GM18505 (cell line): Measurements from ENCODE around the gene ATIC.

Source experiments
- ATAC-seq: cut with Tn5 transposase; IDR thresholded peaks from one replicate; pipeline ENCODE4 v1.9.1; 2021; ENCODE audit not compliant: unreplicated experiment
- POLR2A ChIP-seq: IDR thresholded peaks from 4 replicates; pipeline ENCODE4 v1.6.1; 2011; ENCODE audit warnings: borderline replicate concordance; ENCODE audit not compliant: insufficient read depth, insufficient read length; ENCODE audit errors: extremely low read depth

The ATIC gene

GRCh38 chr2:215288112-215288815, 23.6 kb upstream of the ATIC start:
- TF ChIP-seq POLR2A = no peak
- no peak for ATAC-seq

DNA sequence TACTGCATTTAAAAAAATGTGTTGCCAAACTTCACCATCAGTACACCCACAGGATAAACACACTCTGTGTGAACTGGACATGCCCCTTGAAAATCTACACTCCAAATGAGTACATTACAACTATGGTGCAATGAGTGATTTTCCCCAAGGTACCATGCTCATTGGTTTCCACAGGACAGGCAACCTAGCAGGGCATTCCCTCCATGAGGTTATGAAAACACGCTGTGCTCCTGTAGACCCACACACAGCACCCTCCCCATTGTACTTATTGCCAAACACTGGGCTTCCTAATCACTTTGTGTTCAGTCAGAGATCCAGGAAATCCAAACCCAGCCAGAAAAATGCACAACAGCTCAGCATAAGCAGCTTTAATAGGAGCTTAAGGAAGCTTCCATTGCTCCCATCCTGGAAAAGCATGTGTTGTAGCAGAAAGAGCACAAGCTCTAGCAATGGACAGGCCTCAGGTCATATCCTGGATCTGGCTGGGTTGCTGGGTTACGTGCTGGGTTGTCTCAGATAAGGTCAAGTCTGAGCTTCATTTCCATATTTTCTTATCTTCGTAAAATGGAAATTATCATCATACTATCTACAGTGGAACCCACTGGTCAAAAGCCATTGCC, 20.8 kb upstream of the ATIC start:
- no peak for TF ChIP-seq POLR2A
- no peak for ATAC-seq

DNA sequence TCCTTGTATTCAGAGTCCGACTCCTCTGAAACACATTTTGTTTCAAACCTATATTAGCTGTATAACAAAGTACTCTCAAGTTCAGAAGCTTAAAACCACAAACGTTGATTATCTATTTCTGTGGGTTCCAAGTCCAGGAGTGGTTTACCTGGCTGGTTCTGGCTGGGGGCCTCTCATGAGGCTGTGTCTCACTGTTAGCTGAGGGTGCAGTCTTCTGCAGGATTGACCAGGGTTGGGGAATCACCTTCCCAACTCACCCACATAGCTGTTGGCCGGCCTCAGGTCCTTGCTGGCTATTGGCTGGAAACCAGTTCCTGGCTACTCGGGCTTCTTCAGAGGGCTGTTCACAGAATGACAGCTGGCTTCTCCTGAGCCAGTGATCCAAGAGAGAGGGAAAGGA, 18.0 kb upstream of the ATIC start:
- TF ChIP-seq POLR2A = no peak
- ATAC-seq = no peak

GRCh38 chr2:215299337-215299859, 12.5 kb upstream of the ATIC start:
- ATAC-seq = no peak
- TF ChIP-seq POLR2A = no peak

GRCh38 chr2:215301994-215302393, 9.9 kb upstream of the ATIC start:
- ATAC-seq = no peak
- no peak for TF ChIP-seq POLR2A

- peak; percentile 9 for ATAC-seq
These were observed 617 bp upstream of the ATIC start for GRCh38 chr2:215311259-215311624.

DNA sequence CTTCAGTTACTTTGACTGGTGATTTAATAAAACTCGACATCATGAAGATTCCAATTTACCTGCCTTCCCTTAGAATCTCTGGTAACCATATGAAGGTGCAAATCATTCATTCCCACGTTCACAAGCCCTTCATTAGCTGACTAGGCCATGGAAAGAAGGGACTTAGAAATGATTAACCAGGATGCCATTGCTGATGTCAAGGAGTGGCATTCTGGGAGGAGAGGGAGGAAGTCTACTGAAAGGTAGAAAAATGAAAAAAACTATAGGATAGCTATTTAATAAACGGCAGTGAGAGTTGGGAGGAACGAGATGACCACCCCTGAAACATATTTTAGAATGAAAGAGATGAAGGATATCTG, 1.4 kb downstream of the ATIC start:
- TF ChIP-seq POLR2A = no peak
- no peak for ATAC-seq

DNA sequence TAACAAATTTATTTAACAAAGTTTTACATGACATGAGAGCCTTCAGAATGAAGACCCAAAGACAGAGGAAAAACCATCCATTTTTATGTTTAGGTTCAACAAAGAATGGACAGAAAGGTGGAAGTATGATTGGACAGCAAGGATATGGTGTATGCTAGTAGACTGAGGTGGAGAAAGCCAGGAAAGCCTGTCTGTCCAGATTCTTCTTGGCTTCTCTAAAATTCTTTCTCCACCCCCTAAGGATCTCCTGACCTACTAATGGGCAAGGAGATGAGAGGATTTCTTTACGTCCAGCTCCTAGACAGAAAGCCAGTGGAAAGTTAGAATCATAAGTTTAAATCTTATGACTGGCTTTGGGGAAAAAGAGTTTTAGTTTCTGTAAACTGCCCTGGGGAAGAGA, 3.0 kb downstream of the ATIC start:
- TF ChIP-seq POLR2A = no peak
- no peak for ATAC-seq

- no peak for ATAC-seq
- TF ChIP-seq POLR2A = no peak
These were observed 3.4 kb downstream of the ATIC start for GRCh38 chr2:215315301-215315700.

DNA sequence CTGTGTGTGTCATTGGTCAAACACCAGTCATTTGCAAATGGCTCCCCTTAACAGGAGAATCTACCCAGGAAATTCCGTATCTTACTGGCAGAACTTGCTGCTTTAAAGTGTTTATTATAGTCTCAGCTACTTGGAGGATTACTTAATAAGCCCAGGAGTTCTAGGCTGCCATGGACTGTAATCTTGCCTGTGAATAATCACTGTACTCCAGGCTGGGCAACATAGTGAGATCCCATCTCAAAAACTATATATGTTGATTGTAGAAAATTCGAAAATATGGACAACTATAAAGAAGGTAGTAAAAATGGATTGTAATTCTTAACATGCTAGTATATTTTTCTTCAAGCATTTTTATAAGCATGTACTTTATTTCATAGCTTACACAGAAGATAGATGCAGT, 4.5 kb downstream of the ATIC start:
- ATAC-seq = no peak
- no peak for TF ChIP-seq POLR2A

DNA sequence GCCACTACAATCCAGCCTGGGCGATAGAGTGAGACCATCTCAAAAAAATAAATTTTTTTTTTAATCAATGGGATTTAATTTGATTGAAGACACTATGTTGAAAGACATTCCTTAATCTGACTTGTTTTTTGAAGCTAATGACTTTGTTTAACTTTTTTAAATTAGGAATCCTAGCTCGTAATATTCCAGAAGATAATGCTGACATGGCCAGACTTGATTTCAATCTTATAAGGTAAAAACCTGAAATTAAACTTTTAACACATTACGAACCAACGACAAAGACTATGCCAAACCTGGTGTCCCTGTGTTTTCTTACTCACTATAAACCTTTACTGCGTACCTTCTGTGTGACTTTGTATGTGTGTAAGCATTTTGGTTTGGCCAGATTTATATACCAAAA, 7.6 kb downstream of the ATIC start:
- TF ChIP-seq POLR2A = no peak
- ATAC-seq = no peak

GRCh38 chr2:215320102-215320501, 8.2 kb downstream of the ATIC start:
- TF ChIP-seq POLR2A = no peak
- ATAC-seq = no peak

DNA sequence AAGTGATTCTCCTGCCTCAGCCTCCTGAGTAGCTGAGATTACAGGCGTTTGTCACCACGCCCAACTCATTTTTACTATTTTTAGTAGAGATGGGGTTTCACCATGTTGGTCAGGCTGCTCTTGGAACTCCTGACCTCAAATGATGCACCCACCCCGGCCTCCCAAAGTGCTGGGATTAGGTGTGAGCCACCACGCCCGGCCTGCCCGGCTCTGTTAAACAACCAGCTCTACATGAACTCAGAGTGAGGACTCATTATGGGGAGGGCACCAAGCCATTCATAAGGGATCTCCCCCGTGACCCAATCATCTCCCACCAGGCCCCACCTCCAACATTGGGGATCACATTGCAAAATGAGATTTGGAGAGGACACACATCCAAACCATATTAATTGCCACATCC, 8.8 kb downstream of the ATIC start:
- TF ChIP-seq POLR2A = no peak
- no peak for ATAC-seq

DNA sequence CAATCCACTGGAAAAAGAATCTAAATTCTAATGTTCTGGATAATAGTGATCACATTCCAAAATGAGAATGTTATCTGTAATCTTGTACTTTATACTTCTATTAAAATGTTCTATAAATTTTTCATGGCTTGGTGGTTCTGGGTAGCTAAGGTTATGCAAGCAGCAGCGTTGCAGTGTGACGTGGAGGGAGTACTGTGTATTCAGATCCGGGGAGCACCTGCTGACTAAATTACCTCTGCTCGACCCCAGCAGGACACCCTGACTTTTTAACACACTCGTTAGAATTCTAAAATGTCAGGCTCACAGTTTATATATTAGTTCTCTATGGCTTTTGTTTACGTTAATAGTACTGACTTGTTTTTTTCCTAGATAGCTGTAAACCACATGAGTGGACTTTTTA, 13.0 kb downstream of the ATIC start:
- ATAC-seq = no peak
- TF ChIP-seq POLR2A = no peak
